Mucosa of rectum (tissue), 2 donors: ENCODE data around the gene LRP6.

Experiments used
- H3K27ac ChIP-seq, 2 donors: one replicate each; pipeline ENCODE4 v1.7.0; 2013; ENCODE audit warnings: inconsistent platforms in 2 of 2, low read depth in 2 of 2, low read length in 2 of 2
- H3K27me3 ChIP-seq, 2 donors: one replicate each; pipeline ENCODE4 v1.7.0; 2013; ENCODE audit warnings: low read length in 2 of 2; ENCODE audit not compliant: control insufficient read depth in 2 of 2, insufficient read depth in 2 of 2
- H3K36me3 ChIP-seq, 2 donors: one replicate each; pipeline ENCODE4 v1.7.0; 2013; ENCODE audit warnings: low read length in 2 of 2; ENCODE audit not compliant: control insufficient read depth in 2 of 2, insufficient read depth in 2 of 2
- H3K4me1 ChIP-seq, 2 donors: one replicate each; pipeline ENCODE4 v1.7.0; 2013; ENCODE audit warnings: low read length in 2 of 2, mild to moderate bottlenecking in 1 of 2; ENCODE audit not compliant: control insufficient read depth in 2 of 2, insufficient read depth in 2 of 2
- H3K4me3 ChIP-seq, 2 donors: one replicate each; pipeline ENCODE4 v1.7.0; 2013; ENCODE audit warnings: low read length in 2 of 2
- H3K9ac ChIP-seq, 2 donors: one replicate each; pipeline ENCODE4 v1.7.0; 2013; ENCODE audit warnings: low read length in 2 of 2, low read depth in 1 of 2, mild to moderate bottlenecking in 1 of 2
- H3K9me3 ChIP-seq, 2 donors: one replicate each; pipeline ENCODE4 v1.7.0; 2013; ENCODE audit warnings: low read length in 2 of 2; ENCODE audit not compliant: control insufficient read depth in 2 of 2
- donor health status: healthy.
- donor health status: Normal muscosa, but diverticular disease.

Gene LRP6

DNA sequence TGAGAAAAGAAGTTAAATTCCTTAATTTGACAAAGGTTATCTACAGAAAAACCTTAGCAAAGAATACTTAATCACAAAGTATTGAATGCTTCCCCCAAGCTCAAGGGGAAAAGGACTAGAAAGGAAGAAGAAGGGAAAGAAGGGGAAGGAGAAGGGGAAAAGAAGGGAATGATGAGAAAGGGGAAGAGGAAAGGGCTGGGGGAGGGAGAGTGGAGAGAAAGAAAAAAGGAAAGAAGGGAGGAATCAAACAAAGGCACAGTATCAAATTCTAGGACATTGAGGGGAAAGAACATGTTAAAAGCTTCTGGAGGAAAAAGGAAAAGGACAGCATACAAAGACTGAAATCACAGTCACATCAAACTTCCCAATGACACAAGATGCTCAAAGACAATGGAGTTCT lies 125.8 kb downstream of the LRP6 start:
- no peaks in the 10 kb centered on the region for H3K9me3 ChIP-seq
- H3K27ac ChIP-seq, result no peak overlapping the region
- no peak overlapping the region for H3K9ac ChIP-seq
- no peak overlapping the region for H3K4me3 ChIP-seq
- no peaks in the 10 kb centered on the region for H3K4me1 ChIP-seq
- H3K27me3 ChIP-seq, result no peaks in the 10 kb centered on the region
- peaks cover 0 to 2% of the 10 kb centered on the region in 2 donors for H3K36me3 ChIP-seq

DNA sequence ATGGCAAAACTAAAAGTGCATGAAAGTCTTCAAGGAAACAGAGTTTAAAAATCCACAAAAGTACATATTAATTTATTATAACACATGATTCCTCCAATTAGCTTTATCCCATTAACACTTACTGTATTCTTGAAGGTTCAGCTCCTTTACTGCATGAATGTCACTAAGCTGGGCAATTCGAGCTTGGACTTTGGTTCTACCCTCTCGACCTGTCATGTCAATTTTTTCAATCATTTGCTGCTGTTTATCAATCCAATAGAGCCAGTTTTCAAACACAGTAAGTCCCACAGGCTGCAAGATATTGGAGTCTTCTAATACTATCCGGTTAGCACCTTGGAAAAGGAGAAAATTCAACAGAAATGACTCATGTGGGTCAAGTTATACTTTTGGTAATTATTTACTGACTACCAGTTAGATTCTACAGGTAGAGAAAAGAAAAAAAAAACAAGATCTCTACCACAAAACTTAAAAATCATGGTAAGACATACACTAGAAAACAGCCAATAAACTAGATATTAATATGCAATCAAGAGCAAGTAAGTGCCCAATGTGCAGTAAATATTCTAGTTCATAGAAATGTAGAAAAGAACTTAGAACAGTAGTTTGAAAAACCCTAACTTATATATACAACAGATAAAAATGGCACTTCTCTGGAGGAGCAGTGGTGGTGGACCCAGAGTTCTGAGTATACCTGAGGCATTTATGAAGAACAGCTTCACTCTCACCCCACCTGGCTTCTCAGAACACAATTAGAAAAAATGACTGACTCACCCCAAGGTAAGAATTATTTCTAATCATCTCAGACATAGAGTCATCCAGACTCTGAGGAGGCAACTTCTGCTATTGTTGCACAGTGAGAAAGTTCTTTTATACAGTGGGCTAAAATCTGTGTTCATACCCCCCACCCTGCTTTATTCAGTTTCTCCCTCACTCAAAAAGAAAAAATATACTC lies 128.4 kb downstream of the LRP6 start:
- no peaks in the 10 kb centered on the region for H3K27me3 ChIP-seq
- H3K4me3 ChIP-seq, result no peak overlapping the region
- H3K4me1 ChIP-seq, result no peaks in the 10 kb centered on the region
- H3K9ac ChIP-seq, result no peak overlapping the region
- no peak overlapping the region for H3K27ac ChIP-seq
- H3K36me3 ChIP-seq, result no peaks in the 10 kb centered on the region
- no peaks in the 10 kb centered on the region for H3K9me3 ChIP-seq

DNA sequence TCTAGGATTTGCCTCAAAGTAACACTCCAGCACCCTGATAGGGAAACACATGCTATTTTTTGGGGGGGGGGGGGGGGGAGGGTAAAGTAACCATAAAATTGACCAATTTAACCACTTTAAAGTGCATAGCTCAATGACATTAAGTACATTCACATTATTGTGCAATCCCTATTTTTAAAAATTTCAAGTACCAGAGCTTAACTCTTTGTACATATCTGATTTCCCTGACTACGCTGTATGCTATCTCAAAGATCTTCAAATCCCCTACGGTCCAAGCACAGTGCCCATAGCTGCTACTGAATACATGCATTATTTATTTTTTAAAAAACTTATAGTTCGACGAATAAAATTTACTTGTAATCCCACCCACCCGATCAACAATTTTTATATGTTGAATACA lies 133.1 kb downstream of the LRP6 start:
- Histone ChIP-seq H3K27ac (no peak overlapping the region), H3K4me1 (no peaks in the 10 kb centered on the region), H3K9ac (no peak overlapping the region), H3K36me3 (peaks cover 0 to 2% of the 10 kb centered on the region in 2 donors), H3K9me3 (no peaks in the 10 kb centered on the region), H3K27me3 (no peaks in the 10 kb centered on the region), H3K4me3 (no peak overlapping the region)

DNA sequence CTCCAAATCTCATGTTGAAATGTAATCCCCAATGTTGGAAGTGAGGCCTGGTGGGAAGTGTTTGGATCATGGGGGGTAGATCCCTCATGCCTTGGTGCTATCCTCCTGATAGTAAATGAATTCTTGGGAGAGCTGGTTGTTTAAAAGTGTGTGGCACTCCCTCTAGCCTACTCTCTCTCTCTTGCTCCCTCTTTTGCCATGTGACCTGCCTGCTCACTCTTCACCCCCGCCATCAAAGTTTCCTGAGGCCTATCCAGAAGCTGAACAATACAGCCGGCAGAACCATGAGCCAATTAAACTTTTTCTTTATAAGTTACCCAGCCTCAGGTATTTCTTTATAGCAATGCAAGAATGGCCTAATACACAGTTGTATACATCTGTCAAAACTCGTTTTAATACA lies 133.6 kb downstream of the LRP6 start:
- Histone ChIP-seq H3K27me3 (no peaks in the 10 kb centered on the region), H3K27ac (no peak overlapping the region), H3K36me3 (peaks cover 0 to 2% of the 10 kb centered on the region in 2 donors), H3K9me3 (no peaks in the 10 kb centered on the region), H3K4me3 (no peak overlapping the region), H3K4me1 (no peaks in the 10 kb centered on the region), H3K9ac (no peak overlapping the region)

DNA sequence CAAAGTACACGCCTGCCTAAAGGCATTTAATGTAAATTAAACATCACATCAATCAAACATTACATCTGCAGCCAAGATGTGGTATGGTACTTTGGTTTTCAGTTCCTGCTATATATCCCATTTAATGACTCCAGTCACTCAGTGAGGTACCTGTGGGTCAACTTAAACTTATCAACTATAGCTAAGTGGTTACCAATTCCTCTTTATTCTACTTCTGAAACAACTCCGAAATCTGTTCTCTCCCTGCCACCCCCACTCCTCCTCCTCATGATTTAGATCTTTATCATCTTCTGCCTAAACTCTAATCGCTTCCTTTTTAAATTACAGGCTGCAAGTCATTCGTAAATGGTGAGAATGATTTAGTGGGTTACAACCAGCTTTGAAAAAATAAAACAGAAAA lies 138.2 kb downstream of the LRP6 start:
- no peak overlapping the region for H3K9ac ChIP-seq
- H3K27me3 ChIP-seq, result no peaks in the 10 kb centered on the region
- no peak overlapping the region for H3K27ac ChIP-seq
- H3K9me3 ChIP-seq, result no peaks in the 10 kb centered on the region
- H3K4me1 ChIP-seq, result no peaks in the 10 kb centered on the region
- peaks cover 9 to 10% of the 10 kb centered on the region in 2 donors for H3K36me3 ChIP-seq
- no peak overlapping the region for H3K4me3 ChIP-seq

DNA sequence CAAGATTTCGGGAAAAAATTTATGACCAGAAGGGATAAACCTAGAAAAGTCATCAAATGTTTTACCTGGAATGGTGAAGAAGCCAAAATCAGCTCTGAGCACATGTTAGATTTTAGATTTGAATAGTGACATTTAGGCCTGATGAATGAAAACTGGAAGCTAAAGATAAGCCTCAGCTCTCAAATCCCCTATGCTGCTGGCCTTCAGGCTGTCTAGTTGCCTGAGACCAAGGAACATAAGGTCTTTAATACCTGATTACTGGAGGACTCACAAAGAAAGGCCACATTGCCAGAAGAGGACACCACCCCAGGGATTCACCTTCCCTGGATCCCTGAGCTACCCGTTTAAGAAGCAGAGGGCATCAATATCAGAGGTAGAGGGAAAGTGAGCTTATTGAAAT lies 139.5 kb downstream of the LRP6 start:
- no peak overlapping the region for H3K4me3 ChIP-seq
- no peak overlapping the region for H3K9ac ChIP-seq
- H3K27ac ChIP-seq, result no peak overlapping the region
- no peaks in the 10 kb centered on the region for H3K4me1 ChIP-seq
- H3K36me3 ChIP-seq, result peaks cover 14 to 20% of the 10 kb centered on the region in 2 donors
- no peaks in the 10 kb centered on the region for H3K9me3 ChIP-seq
- no peaks in the 10 kb centered on the region for H3K27me3 ChIP-seq

DNA sequence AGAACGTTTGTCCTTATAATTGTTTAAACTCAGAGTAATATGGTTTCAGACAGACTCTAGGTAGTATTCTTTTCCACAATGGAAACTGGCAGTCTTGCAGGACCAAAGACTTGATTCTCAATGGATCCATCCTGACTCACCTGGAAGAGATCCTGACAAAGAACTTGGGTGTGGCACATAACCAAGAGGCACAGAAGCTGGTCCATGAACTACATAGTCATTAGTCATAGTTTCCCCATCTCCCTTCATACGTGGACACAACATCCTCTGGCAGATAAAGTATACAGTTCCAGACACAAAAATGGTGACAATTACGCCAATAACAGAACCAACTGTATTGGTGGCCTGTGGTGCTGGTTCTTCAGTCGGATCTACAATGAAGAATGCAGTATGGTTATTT lies 140.3 kb downstream of the LRP6 start:
- Histone ChIP-seq H3K4me3 (no peak overlapping the region), H3K9ac (no peak overlapping the region), H3K4me1 (no peaks in the 10 kb centered on the region), H3K36me3 (peaks cover 14 to 20% of the 10 kb centered on the region in 2 donors), H3K27me3 (no peaks in the 10 kb centered on the region), H3K9me3 (no peaks in the 10 kb centered on the region), H3K27ac (no peak overlapping the region)

DNA sequence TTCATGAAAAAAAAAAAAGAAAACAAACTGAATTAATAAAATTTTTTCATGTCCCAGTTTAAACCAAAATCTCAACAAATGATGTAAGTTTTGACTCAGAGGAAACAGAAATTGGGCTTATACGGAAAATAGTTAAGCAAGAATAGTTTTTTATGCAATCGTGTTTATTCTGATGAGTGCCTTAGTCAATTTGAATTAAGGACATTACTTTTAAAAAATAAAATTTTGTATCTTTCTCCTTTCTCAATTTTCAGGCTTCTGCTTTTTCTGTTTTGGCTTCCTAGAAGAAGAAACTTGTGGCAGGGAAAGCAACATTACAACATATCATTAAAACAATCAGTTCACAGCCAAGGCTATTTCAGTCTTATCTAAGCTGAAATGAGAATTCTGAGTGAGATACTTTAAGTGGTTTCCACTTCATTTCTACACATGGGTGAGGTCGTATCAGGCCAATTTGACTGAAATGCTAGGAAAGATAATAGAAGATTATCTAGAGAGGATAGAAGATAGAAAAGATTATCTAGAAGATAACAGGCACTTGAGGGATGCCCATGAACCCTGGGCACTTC lies 143.7 kb downstream of the LRP6 start:
- H3K36me3 ChIP-seq, result peaks cover 21 to 25% of the 10 kb centered on the region in 2 donors
- H3K9me3 ChIP-seq, result no peaks in the 10 kb centered on the region
- no peak overlapping the region for H3K27ac ChIP-seq
- H3K4me1 ChIP-seq, result no peaks in the 10 kb centered on the region
- no peaks in the 10 kb centered on the region for H3K27me3 ChIP-seq
- no peak overlapping the region for H3K4me3 ChIP-seq
- no peak overlapping the region for H3K9ac ChIP-seq

DNA sequence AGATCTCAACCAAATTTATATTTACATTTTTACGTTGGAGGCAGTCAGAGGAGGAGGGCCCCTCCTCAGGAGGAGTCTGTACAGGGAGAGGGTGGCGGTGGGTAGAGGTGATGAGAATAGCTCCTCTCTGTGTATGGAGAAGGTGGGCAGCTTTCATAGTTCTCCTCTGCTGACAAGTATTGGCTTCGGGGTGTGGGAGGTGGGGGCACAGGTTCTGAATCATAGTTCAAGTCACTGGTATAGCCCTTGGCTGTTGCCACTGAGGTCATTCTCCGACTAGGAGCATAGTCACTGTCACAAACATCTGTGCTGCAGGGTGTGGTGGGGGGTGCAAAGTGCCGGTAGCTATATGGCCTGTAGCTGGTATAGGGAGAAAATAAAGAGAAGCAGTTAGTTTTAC lies 145.8 kb downstream of the LRP6 start:
- Histone ChIP-seq H3K27me3 (no peaks in the 10 kb centered on the region), H3K27ac (no peak overlapping the region), H3K9me3 (no peaks in the 10 kb centered on the region), H3K4me1 (no peaks in the 10 kb centered on the region), H3K9ac (no peak overlapping the region), H3K4me3 (no peak overlapping the region), H3K36me3 (peaks cover 19 to 21% of the 10 kb centered on the region in 2 donors)

DNA sequence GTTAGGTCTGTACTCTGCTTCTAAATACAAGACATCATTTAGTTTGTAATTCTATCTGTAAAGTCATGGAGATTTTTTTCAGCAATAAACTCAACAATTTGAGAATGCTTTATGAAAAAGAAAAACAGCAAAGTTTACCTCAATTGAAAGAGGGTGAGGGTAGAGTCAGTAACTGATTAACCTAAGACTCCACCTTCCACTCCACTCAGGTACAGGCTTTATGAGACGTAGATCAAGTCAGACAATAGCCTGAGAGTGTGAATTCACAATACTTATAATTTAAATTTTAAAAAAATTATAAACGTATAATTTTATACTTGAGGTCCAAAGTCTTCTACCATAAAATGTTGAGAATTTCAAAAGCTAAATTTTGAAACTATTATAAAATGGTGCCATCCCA lies 150.2 kb downstream of the LRP6 start:
- Histone ChIP-seq H3K4me3 (no peak overlapping the region), H3K9me3 (no peaks in the 10 kb centered on the region), H3K4me1 (no peaks in the 10 kb centered on the region), H3K36me3 (peaks cover 3 to 14% of the 10 kb centered on the region in 2 donors), H3K27me3 (no peaks in the 10 kb centered on the region), H3K9ac (no peak overlapping the region), H3K27ac (no peak overlapping the region)
